Suprapubic skin (tissue), 4 donors: Measurements from ENCODE around the gene ELL. TPM values are rescaled to one million over a fixed set of nuclear protein-coding genes. Genes with fewer than 3 reads are reported as not detected.

ENCODE experiments used
- DNase-seq, 2 donors: peaks; one replicate each; pipeline ENCODE4 v3.0.0-alpha.2; 2019; ENCODE audit warnings: low spot score in 2 of 2
- H3K27ac ChIP-seq: fragments of 200-600 bp; sonication (generic); one replicate; pipeline ENCODE4 v1.5.1; 2019
- H3K27me3 ChIP-seq: fragments of 200-600 bp; sonication (generic); one replicate; pipeline ENCODE4 v1.5.1; 2019
- H3K36me3 ChIP-seq: fragments of 200-600 bp; sonication (generic); one replicate; pipeline ENCODE4 v1.5.1; 2019
- H3K4me1 ChIP-seq: fragments of 200-600 bp; sonication (generic); one replicate; pipeline ENCODE4 v1.5.1; 2019
- H3K4me3 ChIP-seq: fragments of 200-600 bp; sonication (generic); one replicate; pipeline ENCODE4 v1.5.1; 2019; ENCODE audit warnings: mild to moderate bottlenecking
- H3K9me3 ChIP-seq: fragments of 200-600 bp; sonication (generic); one replicate; pipeline ENCODE4 v1.5.1; 2019
- CTCF ChIP-seq, 2 donors: fragments of 200-600 bp in 1 of 2; fragments of 450-650 bp in 1 of 2; sonication (generic) in 1 of 2; IDR thresholded peaks; one replicate each; pipeline ENCODE4 v1.5.1; 2016 to 2019; ENCODE audit warnings: antibody characterized with exemption in 2 of 2, mild to moderate bottlenecking in 1 of 2, moderate library complexity in 1 of 2
- EP300 ChIP-seq: sonication (generic); formaldehyde crosslinking; IDR thresholded peaks from one replicate; pipeline ENCODE4 v1.6.1; 2017; ENCODE audit warnings: antibody characterized with exemption
- POLR2A ChIP-seq, 2 donors: fragments of 450-650 bp; IDR thresholded peaks; one replicate each; pipeline ENCODE4 v1.6.1; 2017; ENCODE audit warnings: antibody characterized with exemption in 2 of 2, mild to moderate bottlenecking in 2 of 2, moderate library complexity in 2 of 2
- POLR2AphosphoS5 ChIP-seq, 3 donors: sonication (generic); formaldehyde crosslinking; IDR thresholded peaks; one replicate each; pipeline ENCODE4 v1.6.1; 2017; ENCODE audit warnings: antibody characterized with exemption in 3 of 3
- WGBS: methylation state at CpG from one replicate; pipeline ENCODE4 v1.1.5; 2018; 5-methylcytosine and 5-hydroxymethylcytosine counted together
- total RNA-seq, 4 donors: library from RNA; depleted of rRNA; stranded (reverse); fragments of >200 nt; gene quantifications; one replicate each; pipeline ENCODE4 v1.1.0, GENCODE V29; 2016

The ELL gene
- total RNA-seq, 4 donors from 2014 or later = 27.0 to 59.5 (median 36.9) TPM

DNA sequence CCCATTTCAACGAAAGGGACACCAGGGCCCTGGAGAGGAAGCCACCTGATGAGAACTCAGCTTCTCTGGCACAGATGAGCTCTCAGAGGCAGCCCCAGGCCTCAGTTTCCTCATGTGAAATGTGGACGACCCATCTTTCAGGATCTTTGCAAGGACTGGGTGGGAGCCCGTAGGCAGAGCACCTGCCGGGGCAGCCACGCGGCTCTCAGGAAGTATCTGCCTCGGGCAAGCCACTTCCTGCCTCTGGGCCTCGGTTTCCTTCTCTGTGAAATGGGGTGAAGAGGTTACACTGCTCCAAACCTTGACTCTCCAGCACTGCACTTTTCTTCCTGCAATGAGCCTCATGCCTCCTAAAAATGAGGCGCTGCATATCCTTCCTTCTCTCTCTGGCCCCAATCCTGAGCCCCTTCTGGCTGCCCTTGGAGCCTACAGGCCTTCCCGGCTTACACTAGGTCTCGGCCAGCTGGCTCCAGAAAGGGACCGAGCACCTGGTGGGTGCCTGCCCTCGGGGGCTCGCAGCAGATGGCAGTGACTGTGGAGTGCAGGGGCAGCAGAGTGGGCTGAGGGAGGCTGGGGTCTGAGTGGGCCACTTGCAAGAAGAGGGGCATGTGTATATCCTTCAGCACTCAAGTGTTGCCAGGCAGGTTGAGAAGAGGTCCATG lies 99.2 kb downstream of the ELL start:
- no peaks in the 10 kb centered on the region for H3K9me3 ChIP-seq
- TF ChIP-seq EP300 = no peak
- no peak for TF ChIP-seq POLR2A (IDR thresholded peaks at IDR 0.05)
- TF ChIP-seq POLR2AphosphoS5 (IDR thresholded peaks at IDR 0.05) = no peak
- TF ChIP-seq CTCF (IDR thresholded peaks at IDR 0.05) = no peak
- H3K4me1 ChIP-seq = peaks cover 83% of the 10 kb centered on the region
- H3K36me3 ChIP-seq = no peaks in the 10 kb centered on the region
- no peak overlapping the region for H3K4me3 ChIP-seq
- no peak for DNase-seq
- 81% methylated on average over 12 of the region's 14 CpGs for WGBS
- no peaks in the 10 kb centered on the region for H3K27me3 ChIP-seq
- H3K27ac ChIP-seq = no peak overlapping the region

- no peaks in the 10 kb centered on the region for H3K27me3 ChIP-seq
- DNase-seq = no peak
- peaks cover 89% of the 10 kb centered on the region for H3K4me1 ChIP-seq
- no peak overlapping the region for H3K27ac ChIP-seq
- TF ChIP-seq POLR2A (IDR thresholded peaks at IDR 0.05) (no peak), CTCF (IDR thresholded peaks at IDR 0.05) (no peak), EP300 (no peak), POLR2AphosphoS5 (IDR thresholded peaks at IDR 0.05) (no peak)
- no peak overlapping the region for H3K4me3 ChIP-seq
- no peaks in the 10 kb centered on the region for H3K9me3 ChIP-seq
- 62% methylated on average over 12 of the region's 12 CpGs for WGBS
- H3K36me3 ChIP-seq = no peaks in the 10 kb centered on the region
Observed at GRCh38 chr19:18421371-18421959, 100.4 kb downstream of the ELL start.

- Histone ChIP-seq H3K27me3 (no peaks in the 10 kb centered on the region), H3K27ac (no peak overlapping the region), H3K36me3 (no peaks in the 10 kb centered on the region), H3K4me3 (peak overlapping the region; percentile 68), H3K9me3 (no peaks in the 10 kb centered on the region), H3K4me1 (peaks cover 89% of the 10 kb centered on the region)
- no peak for DNase-seq
- 31% methylated on average over 2 of the region's 2 CpGs for WGBS
- no peak for TF ChIP-seq EP300
- no peak for TF ChIP-seq CTCF (IDR thresholded peaks at IDR 0.05)
- TF ChIP-seq POLR2A (IDR thresholded peaks at IDR 0.05) = no peak
- no peak for TF ChIP-seq POLR2AphosphoS5 (IDR thresholded peaks at IDR 0.05)
Observed at GRCh38 chr19:18420930-18421329, 100.9 kb downstream of the ELL start.

DNA sequence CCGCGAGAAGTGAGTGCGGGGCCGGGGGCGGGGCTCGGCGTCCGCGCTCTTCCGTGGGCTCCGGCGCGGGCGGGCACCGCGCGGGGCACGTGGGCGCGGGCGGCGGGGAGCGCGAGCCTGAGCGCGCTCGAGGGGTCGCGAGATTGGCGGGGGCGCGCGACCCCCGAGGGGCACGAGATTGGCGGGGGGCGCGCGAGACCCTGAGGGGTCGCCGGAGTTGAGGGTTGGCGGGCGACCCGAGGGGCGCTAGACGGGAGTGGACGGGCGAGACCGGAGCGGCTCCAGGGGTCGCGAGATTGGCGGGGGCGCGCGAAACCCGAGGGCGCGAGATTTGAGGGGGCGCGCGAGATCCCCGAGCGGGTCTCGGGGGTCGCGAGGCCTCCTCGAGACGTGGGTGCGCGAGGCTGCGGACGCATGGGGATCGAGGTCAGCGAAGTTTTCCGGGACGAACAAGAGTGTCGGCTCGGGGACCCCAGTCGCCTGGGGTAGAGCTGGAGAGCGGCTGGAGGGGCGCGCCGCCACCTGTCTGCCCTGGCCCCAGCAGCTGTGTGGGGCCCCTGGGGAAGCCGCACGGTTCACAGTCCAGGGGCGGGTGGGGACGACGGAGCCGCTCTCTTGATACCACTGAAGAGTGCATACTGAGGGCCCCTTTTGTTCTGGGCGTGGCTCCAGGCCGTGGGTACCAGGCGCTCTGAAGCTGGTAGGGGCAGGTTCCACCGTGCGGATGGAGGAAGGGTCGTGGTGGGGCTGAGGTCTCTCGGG lies 102.0 kb downstream of the ELL start:
- Histone ChIP-seq H3K9me3 (no peaks in the 10 kb centered on the region), H3K4me1 (peaks cover 89% of the 10 kb centered on the region), H3K27me3 (no peaks in the 10 kb centered on the region), H3K27ac (peak overlapping the region; percentile 81), H3K4me3 (peak overlapping the region; percentile 68), H3K36me3 (no peaks in the 10 kb centered on the region)
- WGBS = under 1% methylated on average over 28 of the region's 97 CpGs
- DNase-seq = peak in 1 of 2 donors; percentile 85
- TF ChIP-seq EP300 = no peak
- TF ChIP-seq POLR2A (IDR thresholded peaks at IDR 0.05) = no peak
- TF ChIP-seq POLR2AphosphoS5 (IDR thresholded peaks at IDR 0.05) = no peak
- no peak for TF ChIP-seq CTCF (IDR thresholded peaks at IDR 0.05)

DNA sequence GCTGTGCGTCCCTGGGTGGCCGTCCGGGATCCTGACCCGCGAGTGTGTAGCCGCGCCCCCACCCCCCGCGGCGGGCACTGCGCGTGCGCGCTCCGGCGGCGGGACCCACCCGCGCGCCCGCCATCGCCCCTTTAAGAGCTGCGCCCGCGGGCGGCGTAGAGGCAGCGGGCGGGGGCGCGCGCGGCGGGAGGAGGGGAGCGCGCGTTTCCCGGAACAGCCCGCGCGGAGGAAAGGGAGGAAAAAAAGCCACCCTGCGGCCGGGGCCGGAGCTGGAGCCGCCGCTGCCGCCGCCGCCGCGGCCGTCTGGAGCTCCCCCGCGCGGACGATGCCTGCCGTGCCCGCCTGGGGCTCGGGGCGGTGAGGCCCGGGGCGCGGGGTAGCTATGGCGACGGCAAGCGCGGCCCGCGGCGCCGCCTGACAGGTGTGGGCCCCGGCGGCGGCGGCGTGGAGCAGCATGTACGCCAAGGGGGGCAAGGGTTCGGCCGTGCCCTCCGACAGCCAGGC lies 102.6 kb downstream of the ELL start, which contains the start of gene SSBP4:
TSS of gene SSBP4 (plus strand) at position 204 of the 504 bp plus-strand sequence. CDS start at position 455, 251 bp downstream.
- H3K9me3 ChIP-seq = no peaks in the 10 kb centered on the region
- DNase-seq = peak in 1 of 2 donors; percentile 79
- WGBS = 0% methylated on average over 1 of the region's 80 CpGs
- no peaks in the 10 kb centered on the region for H3K36me3 ChIP-seq
- H3K27me3 ChIP-seq = no peaks in the 10 kb centered on the region
- peak within 1 kb of the TSS; percentile 81 for H3K27ac ChIP-seq
- peaks cover 90% of the 10 kb centered on the region for H3K4me1 ChIP-seq
- H3K4me3 ChIP-seq = peak within 1 kb of the TSS; percentile 68
- TF ChIP-seq EP300 = no peak
- TF ChIP-seq POLR2AphosphoS5 (IDR thresholded peaks at IDR 0.05) = no peak
- peak in 1 of 2 donors; percentile 35 for TF ChIP-seq POLR2A (IDR thresholded peaks at IDR 0.05)
- TF ChIP-seq CTCF (IDR thresholded peaks at IDR 0.05) = peak; percentile 32 to 42
